Measurements from ENCODE around the gene ZNF106.
A peak's percentile ranks its signal among the peaks of the same experiment; 100 is the strongest.

Gene ZNF106

DNA sequence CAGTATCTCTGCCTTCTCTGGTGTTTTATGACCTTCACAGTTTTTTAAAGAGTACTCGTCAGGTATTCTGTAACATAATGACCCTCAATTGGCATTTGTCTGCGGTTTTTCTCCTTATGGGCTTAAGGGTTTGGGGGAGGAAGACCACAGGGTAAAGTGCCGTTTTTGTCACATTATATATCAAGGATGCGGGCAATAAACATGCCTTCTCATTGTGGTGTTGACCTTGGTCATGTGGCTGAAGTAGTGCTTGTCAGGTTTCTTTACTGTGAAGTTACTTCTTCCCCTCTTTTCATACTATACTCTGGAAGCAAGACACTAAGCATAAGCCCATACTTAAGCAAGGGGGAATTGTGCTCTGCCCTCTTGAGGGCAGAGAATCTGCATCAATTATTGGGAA lies 115.0 kb downstream of the ZNF106 start:
- H3K9me3 ChIP-seq (ENCODE audit: insufficient read depth, low read depth, low read length) = no peaks in the 10 kb centered on the region; the same call in 1 of the 2 replicates
- peak overlapping the region; percentile 23 for H3K4me2 ChIP-seq (ENCODE audit: low read depth, low read length, poor library complexity, severe bottlenecking)
- no peaks in the 10 kb centered on the region for H3K27me3 ChIP-seq (ENCODE audit: insufficient read depth, low read length, poor library complexity, severe bottlenecking)
- no peak overlapping the region for H2AFZ ChIP-seq (ENCODE audit: low read length)
- no peak overlapping the region for H3K9ac ChIP-seq (ENCODE audit: low read depth, low read length, poor library complexity, severe bottlenecking)
- no peak for TF ChIP-seq EZH2phosphoT487 (IDR thresholded peaks at IDR 0.05; ENCODE audit: borderline replicate concordance)
- TF ChIP-seq, protein P1, sequence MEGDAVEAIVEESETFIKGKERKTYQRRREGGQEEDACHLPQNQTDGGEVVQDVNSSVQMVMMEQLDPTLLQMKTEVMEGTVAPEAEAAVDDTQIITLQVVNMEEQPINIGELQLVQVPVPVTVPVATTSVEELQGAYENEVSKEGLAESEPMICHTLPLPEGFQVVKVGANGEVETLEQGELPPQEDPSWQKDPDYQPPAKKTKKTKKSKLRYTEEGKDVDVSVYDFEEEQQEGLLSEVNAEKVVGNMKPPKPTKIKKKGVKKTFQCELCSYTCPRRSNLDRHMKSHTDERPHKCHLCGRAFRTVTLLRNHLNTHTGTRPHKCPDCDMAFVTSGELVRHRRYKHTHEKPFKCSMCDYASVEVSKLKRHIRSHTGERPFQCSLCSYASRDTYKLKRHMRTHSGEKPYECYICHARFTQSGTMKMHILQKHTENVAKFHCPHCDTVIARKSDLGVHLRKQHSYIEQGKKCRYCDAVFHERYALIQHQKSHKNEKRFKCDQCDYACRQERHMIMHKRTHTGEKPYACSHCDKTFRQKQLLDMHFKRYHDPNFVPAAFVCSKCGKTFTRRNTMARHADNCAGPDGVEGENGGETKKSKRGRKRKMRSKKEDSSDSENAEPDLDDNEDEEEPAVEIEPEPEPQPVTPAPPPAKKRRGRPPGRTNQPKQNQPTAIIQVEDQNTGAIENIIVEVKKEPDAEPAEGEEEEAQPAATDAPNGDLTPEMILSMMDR (conservative IDR thresholded peaks at IDR 0.05; ENCODE audit: low read length) = no peak
- no peaks in the 10 kb centered on the region for H3K79me2 ChIP-seq (ENCODE audit: insufficient read depth, low read length)
- H3F3A ChIP-seq (ENCODE audit: low read depth) = no peaks in the 10 kb centered on the region
- H3K36me3 ChIP-seq (ENCODE audit: insufficient read depth, low read length) = no peaks in the 10 kb centered on the region
- H3K4me1 ChIP-seq (ENCODE audit: insufficient read depth, low read length, poor library complexity, severe bottlenecking) = peaks cover 3% of the 10 kb centered on the region
- no peaks in the 10 kb centered on the region for H4K20me1 ChIP-seq (ENCODE audit: insufficient read depth, low read length, poor library complexity, severe bottlenecking)
- H3K4me3 ChIP-seq (ENCODE audit: low read length, poor library complexity, severe bottlenecking) = no peak overlapping the region
- H3K9me2 ChIP-seq (replicated peaks; ENCODE audit: low read depth, low read length) = no peaks in the 10 kb centered on the region

DNA sequence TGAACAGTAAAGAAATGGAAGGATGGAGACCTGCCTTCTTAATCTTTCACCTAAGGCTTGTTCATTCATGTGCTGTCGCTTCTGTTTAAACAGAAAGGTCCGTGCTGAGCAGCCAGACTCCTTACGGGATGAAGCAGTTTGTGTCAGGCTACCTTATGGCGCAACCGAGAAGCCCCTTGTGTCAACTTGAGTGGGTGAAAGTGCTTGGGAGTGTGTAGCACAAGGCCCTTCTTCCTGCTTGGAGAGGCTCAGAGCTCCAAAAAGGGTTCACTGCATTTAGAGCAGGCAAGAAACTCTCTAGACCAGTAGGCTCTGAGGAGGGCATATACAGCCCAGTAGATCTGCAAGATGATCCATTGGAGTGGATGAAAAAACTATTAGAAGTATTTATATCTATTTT lies 115.7 kb downstream of the ZNF106 start:
- Histone ChIP-seq H3K27me3 (ENCODE audit: insufficient read depth, low read length, poor library complexity, severe bottlenecking) (no peaks in the 10 kb centered on the region), H3K36me3 (ENCODE audit: insufficient read depth, low read length) (no peaks in the 10 kb centered on the region), H3K4me2 (ENCODE audit: low read depth, low read length, poor library complexity, severe bottlenecking) (no peak overlapping the region), H4K20me1 (ENCODE audit: insufficient read depth, low read length, poor library complexity, severe bottlenecking) (no peaks in the 10 kb centered on the region), H2AFZ (ENCODE audit: low read length) (no peak overlapping the region), H3K4me1 (ENCODE audit: insufficient read depth, low read length, poor library complexity, severe bottlenecking) (peaks cover 3% of the 10 kb centered on the region), H3K9me3 (ENCODE audit: insufficient read depth, low read depth, low read length) (no peaks in the 10 kb centered on the region; the same call in 1 of the 2 replicates), H3K79me2 (ENCODE audit: insufficient read depth, low read length) (no peaks in the 10 kb centered on the region), H3K4me3 (ENCODE audit: low read length, poor library complexity, severe bottlenecking) (no peak overlapping the region), H3F3A (ENCODE audit: low read depth) (no peaks in the 10 kb centered on the region), H3K9ac (ENCODE audit: low read depth, low read length, poor library complexity, severe bottlenecking) (no peak overlapping the region), H3K9me2 (replicated peaks; ENCODE audit: low read depth, low read length) (no peaks in the 10 kb centered on the region)
- no peak for TF ChIP-seq EZH2phosphoT487 (IDR thresholded peaks at IDR 0.05; ENCODE audit: borderline replicate concordance)
- TF ChIP-seq, protein P1 (conservative IDR thresholded peaks at IDR 0.05; ENCODE audit: low read length) = no peak

DNA sequence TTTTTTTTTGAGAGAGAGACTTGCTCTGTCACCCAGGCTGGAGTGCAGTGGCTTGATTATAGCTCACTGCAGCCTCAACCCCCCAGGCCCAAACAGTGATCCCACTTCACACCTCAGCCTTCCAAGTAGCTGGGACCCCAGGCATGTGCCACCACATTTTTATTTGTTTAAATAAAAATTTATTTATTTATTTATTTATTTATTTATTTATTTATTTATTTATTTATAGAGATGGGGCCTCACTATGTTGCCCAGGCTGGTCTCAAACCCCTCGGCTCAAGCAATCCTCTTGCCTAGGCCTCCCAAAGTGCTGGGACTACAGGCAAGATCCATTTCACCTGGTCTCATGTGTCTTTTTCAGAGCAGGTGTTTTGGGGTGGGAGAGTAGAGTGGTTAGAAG lies 116.1 kb downstream of the ZNF106 start:
- Histone ChIP-seq H3K79me2 (ENCODE audit: insufficient read depth, low read length) (no peaks in the 10 kb centered on the region), H3K9me3 (ENCODE audit: insufficient read depth, low read depth, low read length) (no peaks in the 10 kb centered on the region; the same call in 1 of the 2 replicates), H4K20me1 (ENCODE audit: insufficient read depth, low read length, poor library complexity, severe bottlenecking) (no peaks in the 10 kb centered on the region), H3K36me3 (ENCODE audit: insufficient read depth, low read length) (no peaks in the 10 kb centered on the region), H2AFZ (ENCODE audit: low read length) (no peak overlapping the region), H3K9ac (ENCODE audit: low read depth, low read length, poor library complexity, severe bottlenecking) (no peak overlapping the region), H3K9me2 (replicated peaks; ENCODE audit: low read depth, low read length) (no peaks in the 10 kb centered on the region), H3K4me3 (ENCODE audit: low read length, poor library complexity, severe bottlenecking) (no peak overlapping the region), H3K4me2 (ENCODE audit: low read depth, low read length, poor library complexity, severe bottlenecking) (no peak overlapping the region), H3K27me3 (ENCODE audit: insufficient read depth, low read length, poor library complexity, severe bottlenecking) (no peaks in the 10 kb centered on the region), H3K4me1 (ENCODE audit: insufficient read depth, low read length, poor library complexity, severe bottlenecking) (peaks cover 3% of the 10 kb centered on the region), H3F3A (ENCODE audit: low read depth) (no peaks in the 10 kb centered on the region)
- TF ChIP-seq, protein P1 (conservative IDR thresholded peaks at IDR 0.05; ENCODE audit: low read length) = no peak
- no peak for TF ChIP-seq EZH2phosphoT487 (IDR thresholded peaks at IDR 0.05; ENCODE audit: borderline replicate concordance)
